PC-9 (cell line): ENCODE data around the gene SDHAF2. TPM values are rescaled to one million over a fixed set of nuclear protein-coding genes. Genes with fewer than 3 reads are reported as not detected.

Experiments used
- BruUV-seq: library from RNA; stranded (reverse); fragments of 400-500 nt; replicated peaks from 2 replicates; lab custom pipeline; 2021; lab: Mats Ljungman, UMichigan
- CTCF ChIA-PET: fragments of 300-600 bp; sonication (Branson Sonifier 250); formaldehyde crosslinking; loops from one replicate; lab custom pipeline; 2022; ENCODE audit warnings: antibody characterized with exemption; lab: Charles Lee
- POLR2A ChIA-PET: fragments of 300-600 bp; sonication (Branson Sonifier 250); formaldehyde crosslinking; loops from one replicate; lab custom pipeline; 2022; ENCODE audit warnings: antibody characterized with exemption; ENCODE audit not compliant: unreplicated experiment; lab: Charles Lee
- DNase-seq, 2 experiments: peaks; one replicate each; pipeline versions ENCODE4 v3.0.0 to v3.0.0-alpha.2; 2015 to 2022; ENCODE audit warnings: mixed read lengths in 1 of 2
- H2AFZ ChIP-seq: fragments of 200-600 bp; sonication (generic); 2 replicates; pipeline ENCODE4 v1.8.1; 2017; ENCODE audit warnings: antibody characterized with exemption
- H3F3A ChIP-seq: fragments of 200-600 bp; sonication (generic); 2 replicates; pipeline ENCODE4 v1.8.1; 2017; ENCODE audit warnings: antibody characterized with exemption, mild to moderate bottlenecking, low read depth; ENCODE audit not compliant: insufficient read depth
- H3K27ac ChIP-seq: fragments of 200-600 bp; sonication (generic); 2 replicates; pipeline ENCODE4 v1.6.1; 2016; ENCODE audit warnings: mixed run types
- H3K27me3 ChIP-seq: fragments of 200-600 bp; sonication (generic); 2 replicates; pipeline ENCODE4 v1.6.1; 2016; ENCODE audit warnings: low read depth, mixed run types; ENCODE audit not compliant: insufficient read depth
- H3K36me3 ChIP-seq: fragments of 200-600 bp; sonication (generic); 2 replicates; pipeline ENCODE4 v1.6.1; 2016; ENCODE audit warnings: low read depth, mixed run types
- H3K4me1 ChIP-seq: fragments of 200-600 bp; sonication (generic); replicated peaks from 2 replicates; pipeline ENCODE4 v1.6.1; 2016; ENCODE audit warnings: mixed run types; ENCODE audit not compliant: insufficient read depth
- H3K4me2 ChIP-seq: fragments of 200-600 bp; sonication (generic); 2 replicates; pipeline ENCODE4 v1.6.1; 2017; ENCODE audit warnings: mixed run types
- H3K4me3 ChIP-seq: fragments of 200-600 bp; sonication (generic); 2 replicates; pipeline ENCODE4 v1.6.1; 2016; ENCODE audit warnings: mixed run types
- H3K79me2 ChIP-seq: fragments of 200-600 bp; sonication (generic); 2 replicates; pipeline ENCODE4 v1.6.1; 2017; ENCODE audit warnings: low read depth, mixed run types
- H3K9me2 ChIP-seq: fragments of 200-600 bp; sonication (generic); 2 replicates; pipeline ENCODE4 v1.8.1; 2017; ENCODE audit warnings: mild to moderate bottlenecking; ENCODE audit not compliant: insufficient read depth
- H3K9me3 ChIP-seq: fragments of 200-600 bp; sonication (generic); 2 replicates; pipeline ENCODE4 v1.8.1; 2016; ENCODE audit warnings: low read depth; ENCODE audit not compliant: insufficient read depth
- H4K20me1 ChIP-seq: fragments of 200-600 bp; sonication (generic); 2 replicates; pipeline ENCODE4 v1.8.1; 2017; ENCODE audit not compliant: insufficient read depth
- EZH2 ChIP-seq: fragments of 200-600 bp; sonication (generic); IDR thresholded peaks from 2 replicates; pipeline ENCODE4 v1.8.0; 2017; ENCODE audit warnings: antibody characterized with exemption, low read depth
- intact Hi-C: fragments of 100-400 bp; cut with micrococcal nuclease; formaldehyde crosslinking; loops from one replicate; pipeline ENCODE4 v1.10.0; 2022; ENCODE audit not compliant: unreplicated experiment
- total RNA-seq: library from RNA; stranded (reverse); gene quantifications from 2 replicates; pipeline ENCODE4 v1.2.3, GENCODE V29; 2021
- TF ChIP-seq, protein P1 (sequence below): fragments of 200-600 bp; sonication (generic); conservative IDR thresholded peaks from 2 replicates; pipeline ENCODE4 v1.6.1; 2017; ENCODE audit warnings: mixed run types, antibody characterized with exemption, mild to moderate bottlenecking, moderate library complexity

The SDHAF2 gene
- total RNA-seq, 1 experiment from 2014 or later: 38.3 TPM

- H3K36me3 ChIP-seq: peaks cover 43% of the 10 kb centered on the region
- CTCF ChIA-PET: no interaction called here
- H3K27me3 ChIP-seq: no peaks in the 10 kb centered on the region
- no peak overlapping the region for H2AFZ ChIP-seq
- no peaks in the 10 kb centered on the region for H3K9me3 ChIP-seq
- H3K27ac ChIP-seq: no peak overlapping the region
- H3K4me3 ChIP-seq: no peak overlapping the region
- POLR2A ChIA-PET: no interaction called here
- 0 out of 2 replicates have a peak, but pooled peaks cover under 1% of the 10 kb centered on the region for H3K4me1 ChIP-seq
- peaks cover 6% of the 10 kb centered on the region for H3F3A ChIP-seq
- TF ChIP-seq EZH2: no peak
- TF ChIP-seq, protein P1, sequence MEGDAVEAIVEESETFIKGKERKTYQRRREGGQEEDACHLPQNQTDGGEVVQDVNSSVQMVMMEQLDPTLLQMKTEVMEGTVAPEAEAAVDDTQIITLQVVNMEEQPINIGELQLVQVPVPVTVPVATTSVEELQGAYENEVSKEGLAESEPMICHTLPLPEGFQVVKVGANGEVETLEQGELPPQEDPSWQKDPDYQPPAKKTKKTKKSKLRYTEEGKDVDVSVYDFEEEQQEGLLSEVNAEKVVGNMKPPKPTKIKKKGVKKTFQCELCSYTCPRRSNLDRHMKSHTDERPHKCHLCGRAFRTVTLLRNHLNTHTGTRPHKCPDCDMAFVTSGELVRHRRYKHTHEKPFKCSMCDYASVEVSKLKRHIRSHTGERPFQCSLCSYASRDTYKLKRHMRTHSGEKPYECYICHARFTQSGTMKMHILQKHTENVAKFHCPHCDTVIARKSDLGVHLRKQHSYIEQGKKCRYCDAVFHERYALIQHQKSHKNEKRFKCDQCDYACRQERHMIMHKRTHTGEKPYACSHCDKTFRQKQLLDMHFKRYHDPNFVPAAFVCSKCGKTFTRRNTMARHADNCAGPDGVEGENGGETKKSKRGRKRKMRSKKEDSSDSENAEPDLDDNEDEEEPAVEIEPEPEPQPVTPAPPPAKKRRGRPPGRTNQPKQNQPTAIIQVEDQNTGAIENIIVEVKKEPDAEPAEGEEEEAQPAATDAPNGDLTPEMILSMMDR: no peak
- H4K20me1 ChIP-seq: peaks cover 49% of the 10 kb centered on the region
- no TSS peak for BruUV-seq
- no peak for DNase-seq
- H3K9me2 ChIP-seq: no peaks in the 10 kb centered on the region
- peaks cover 56% of the 10 kb centered on the region for H3K79me2 ChIP-seq
- intact Hi-C loops: no loop called here
- H3K4me2 ChIP-seq: no peak overlapping the region
Measured at GRCh38 chr11:61437496-61437895, 7.6 kb downstream of the SDHAF2 start.

DNA sequence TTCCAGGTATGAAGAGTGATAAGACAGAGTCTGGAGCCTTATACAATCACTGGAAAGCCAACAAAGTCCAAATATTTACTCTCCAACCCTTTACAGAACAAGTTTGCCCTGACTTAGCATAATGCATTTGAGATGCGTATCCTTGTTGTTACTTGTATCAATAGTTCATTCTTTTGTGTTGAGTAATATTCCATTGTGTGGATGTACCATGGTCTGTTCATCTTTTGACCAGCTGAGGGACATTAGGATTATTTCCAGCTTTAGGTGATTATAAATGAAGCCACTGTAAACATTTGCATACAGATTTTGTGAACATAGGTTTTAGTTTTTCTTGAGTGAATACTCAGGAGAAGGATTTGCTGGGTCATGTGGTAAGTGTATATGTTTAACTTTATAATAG is 9.7 kb downstream of the SDHAF2 start:
- H3K4me2 ChIP-seq: no peak overlapping the region
- H3K4me1 ChIP-seq: no peaks in the 10 kb centered on the region
- TF ChIP-seq, protein P1: no peak
- TF ChIP-seq EZH2: no peak
- no peak overlapping the region for H3K4me3 ChIP-seq
- peaks cover 38% of the 10 kb centered on the region for H3K79me2 ChIP-seq
- H3K9me2 ChIP-seq: no peaks in the 10 kb centered on the region
- intact Hi-C loops: no loop called here
- BruUV-seq: no TSS peak
- peaks cover 6% of the 10 kb centered on the region for H3F3A ChIP-seq
- POLR2A ChIA-PET: interaction anchor here (0.6 kb wide), 1 partner anchor 79 kb away, joined by 3 read pairs; no protein-coding TSS in a partner anchor
- peaks cover 47% of the 10 kb centered on the region for H4K20me1 ChIP-seq
- no peaks in the 10 kb centered on the region for H3K27me3 ChIP-seq
- CTCF ChIA-PET: no interaction called here
- H3K9me3 ChIP-seq: no peaks in the 10 kb centered on the region
- no peak for DNase-seq
- peaks cover 43% of the 10 kb centered on the region for H3K36me3 ChIP-seq
- no peak overlapping the region for H2AFZ ChIP-seq
- H3K27ac ChIP-seq: no peak overlapping the region

- peaks cover 15% of the 10 kb centered on the region for H3F3A ChIP-seq
- peaks cover 38% of the 10 kb centered on the region for H4K20me1 ChIP-seq
- no peaks in the 10 kb centered on the region for H3K9me3 ChIP-seq
- ChIA-PET POLR2A (no interaction called here), CTCF (no interaction called here)
- no peaks in the 10 kb centered on the region for H3K9me2 ChIP-seq
- H3K4me3 ChIP-seq: no peak overlapping the region
- no peak for DNase-seq
- H2AFZ ChIP-seq: no peak overlapping the region
- intact Hi-C loops: no loop called here
- H3K27me3 ChIP-seq: no peaks in the 10 kb centered on the region
- H3K27ac ChIP-seq: no peak overlapping the region
- H3K79me2 ChIP-seq: peaks cover 9% of the 10 kb centered on the region
- TF ChIP-seq EZH2: no peak
- TF ChIP-seq, protein P1: no peak
- no peak overlapping the region for H3K4me2 ChIP-seq
- H3K4me1 ChIP-seq: no peaks in the 10 kb centered on the region
- H3K36me3 ChIP-seq: peaks cover 35% of the 10 kb centered on the region
- no TSS peak for BruUV-seq
Measured at GRCh38 chr11:61442616-61443015, 12.7 kb downstream of the SDHAF2 start.
